Endodermal cell (in vitro differentiated cells): Measurements from ENCODE around the gene GPA33. TPM values are rescaled to one million over a fixed set of nuclear protein-coding genes. Genes with fewer than 3 reads are reported as not detected.

ENCODE experiments used
- DNase-seq: peaks from one replicate; pipeline ENCODE4 v3.0.0-alpha.2; 2017
- H3K27ac ChIP-seq: 2 replicates; pipeline ENCODE4 v1.5.1; 2013; ENCODE audit warnings: mild to moderate bottlenecking, low read depth, low read length, moderate library complexity
- H3K27me3 ChIP-seq: 2 replicates; pipeline ENCODE4 v1.6.1; 2013; ENCODE audit warnings: mild to moderate bottlenecking, low read length, moderate library complexity; ENCODE audit not compliant: insufficient read depth, control insufficient read depth, poor library complexity, severe bottlenecking
- H3K36me3 ChIP-seq: 2 replicates; pipeline ENCODE4 v1.7.0; 2013; ENCODE audit warnings: mild to moderate bottlenecking, low read length, moderate library complexity; ENCODE audit not compliant: control insufficient read depth, insufficient read depth
- H3K4me1 ChIP-seq: one replicate; pipeline ENCODE4 v1.7.0; 2013; ENCODE audit warnings: low read length; ENCODE audit not compliant: control insufficient read depth, insufficient read depth
- H3K4me3 ChIP-seq: 2 replicates; pipeline ENCODE4 v1.5.1; 2013; ENCODE audit warnings: mild to moderate bottlenecking, low read length, moderate library complexity
- H3K9ac ChIP-seq: 2 replicates; pipeline ENCODE4 v1.6.1; 2013; ENCODE audit warnings: mild to moderate bottlenecking, low read length, moderate library complexity; ENCODE audit not compliant: poor library complexity, severe bottlenecking; ENCODE audit errors: extremely low read depth
- H3K9me3 ChIP-seq: 2 replicates; pipeline ENCODE4 v1.6.1; 2013; ENCODE audit warnings: mild to moderate bottlenecking, low read length, moderate library complexity; ENCODE audit not compliant: control insufficient read depth
- H3K27ac Mint-ChIP-seq: 2 replicates; pipeline ENCODE4 v1.8.0; 2020; ENCODE audit warnings: mixed read lengths
- H3K27me3 Mint-ChIP-seq: 2 replicates; pipeline ENCODE4 v1.8.0; 2021; ENCODE audit warnings: mild to moderate bottlenecking, mixed read lengths; ENCODE audit not compliant: insufficient read depth
- H3K36me3 Mint-ChIP-seq: 2 replicates; pipeline ENCODE4 v1.8.0; 2020; ENCODE audit warnings: low read depth, mixed read lengths
- H3K4me1 Mint-ChIP-seq: 2 replicates; pipeline ENCODE4 v1.8.0; 2020; ENCODE audit warnings: mixed read lengths
- H3K4me3 Mint-ChIP-seq: 2 replicates; pipeline ENCODE4 v1.8.0; 2020; ENCODE audit warnings: mild to moderate bottlenecking, moderate library complexity, mixed read lengths
- H3K9me3 Mint-ChIP-seq: 2 replicates; pipeline ENCODE4 v1.8.0; 2020; ENCODE audit warnings: mild to moderate bottlenecking, mixed read lengths
- WGBS, 2 experiments: methylation state at CpG; one replicate each; pipeline versions ENCODE4 v1.1.5 to v1.1.7; 2013; ENCODE audit warnings: missing lambda C conversion rate in 2 of 2, mixed read lengths in 1 of 2; ENCODE audit not compliant: insufficient coverage in 1 of 2, insufficient read length in 1 of 2; 5-methylcytosine and 5-hydroxymethylcytosine counted together
- total RNA-seq, 2 donors: library from RNA; stranded (reverse); fragmentation: NEBNext Ultra II Directional in 1 of 2; extraction: Animal tissue kit (Norgen Biotek cat#: 25700) in 1 of 2; gene quantifications; 2 replicates in 1 of 2; 3 replicates in 1 of 2; pipeline ENCODE4 v1.2.1, GENCODE V29; 2021
- TF ChIP-seq, protein P1 (sequence below): fragments of 200-600 bp; sonication (generic); conservative IDR thresholded peaks from 2 replicates; pipeline ENCODE4 v1.5.0; 2021; ENCODE audit warnings: antibody characterized with exemption, mild to moderate bottlenecking

GPA33 gene
- total RNA-seq, 2 donors from 2014 or later = 0.37 to 1.5 TPM

DNA sequence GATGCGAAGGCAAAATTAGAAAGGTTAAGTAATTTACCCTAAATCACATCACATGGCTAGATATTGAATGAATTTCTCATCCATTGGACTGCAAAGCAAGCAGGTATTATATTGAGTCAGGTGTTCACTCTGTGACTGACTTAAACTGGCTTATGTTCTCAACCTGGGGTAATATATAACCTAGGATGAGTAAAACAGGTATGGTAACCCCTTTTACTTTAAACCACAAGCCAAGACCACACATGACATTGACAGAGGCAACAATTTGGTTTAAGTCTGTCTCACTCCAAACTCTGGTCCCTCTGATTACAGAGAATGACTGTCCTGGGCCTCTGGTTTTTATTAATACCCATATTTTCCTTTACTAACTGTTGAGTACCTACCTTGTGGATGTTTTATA, 67.8 kb downstream of the GPA33 start:
- Mint-ChIP-seq H3K4me3 (no peak overlapping the region), H3K36me3 (no peaks in the 10 kb centered on the region), H3K27ac (no peak overlapping the region), H3K4me1 (no peaks in the 10 kb centered on the region), H3K9me3 (peaks cover 8% of the 10 kb centered on the region), H3K27me3 (no peaks in the 10 kb centered on the region)
- no peak for DNase-seq
- Histone ChIP-seq H3K4me3 (no peak overlapping the region), H3K4me1 (no peaks in the 10 kb centered on the region), H3K27me3 (no peaks in the 10 kb centered on the region), H3K27ac (no peak overlapping the region), H3K9ac (no peak overlapping the region), H3K9me3 (no peaks in the 10 kb centered on the region), H3K36me3 (no peaks in the 10 kb centered on the region)
- TF ChIP-seq, protein P1, sequence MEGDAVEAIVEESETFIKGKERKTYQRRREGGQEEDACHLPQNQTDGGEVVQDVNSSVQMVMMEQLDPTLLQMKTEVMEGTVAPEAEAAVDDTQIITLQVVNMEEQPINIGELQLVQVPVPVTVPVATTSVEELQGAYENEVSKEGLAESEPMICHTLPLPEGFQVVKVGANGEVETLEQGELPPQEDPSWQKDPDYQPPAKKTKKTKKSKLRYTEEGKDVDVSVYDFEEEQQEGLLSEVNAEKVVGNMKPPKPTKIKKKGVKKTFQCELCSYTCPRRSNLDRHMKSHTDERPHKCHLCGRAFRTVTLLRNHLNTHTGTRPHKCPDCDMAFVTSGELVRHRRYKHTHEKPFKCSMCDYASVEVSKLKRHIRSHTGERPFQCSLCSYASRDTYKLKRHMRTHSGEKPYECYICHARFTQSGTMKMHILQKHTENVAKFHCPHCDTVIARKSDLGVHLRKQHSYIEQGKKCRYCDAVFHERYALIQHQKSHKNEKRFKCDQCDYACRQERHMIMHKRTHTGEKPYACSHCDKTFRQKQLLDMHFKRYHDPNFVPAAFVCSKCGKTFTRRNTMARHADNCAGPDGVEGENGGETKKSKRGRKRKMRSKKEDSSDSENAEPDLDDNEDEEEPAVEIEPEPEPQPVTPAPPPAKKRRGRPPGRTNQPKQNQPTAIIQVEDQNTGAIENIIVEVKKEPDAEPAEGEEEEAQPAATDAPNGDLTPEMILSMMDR = no peak
- WGBS, 2 experiments = 80 to 100% methylated on average over 1 of the region's 1 CpG

DNA sequence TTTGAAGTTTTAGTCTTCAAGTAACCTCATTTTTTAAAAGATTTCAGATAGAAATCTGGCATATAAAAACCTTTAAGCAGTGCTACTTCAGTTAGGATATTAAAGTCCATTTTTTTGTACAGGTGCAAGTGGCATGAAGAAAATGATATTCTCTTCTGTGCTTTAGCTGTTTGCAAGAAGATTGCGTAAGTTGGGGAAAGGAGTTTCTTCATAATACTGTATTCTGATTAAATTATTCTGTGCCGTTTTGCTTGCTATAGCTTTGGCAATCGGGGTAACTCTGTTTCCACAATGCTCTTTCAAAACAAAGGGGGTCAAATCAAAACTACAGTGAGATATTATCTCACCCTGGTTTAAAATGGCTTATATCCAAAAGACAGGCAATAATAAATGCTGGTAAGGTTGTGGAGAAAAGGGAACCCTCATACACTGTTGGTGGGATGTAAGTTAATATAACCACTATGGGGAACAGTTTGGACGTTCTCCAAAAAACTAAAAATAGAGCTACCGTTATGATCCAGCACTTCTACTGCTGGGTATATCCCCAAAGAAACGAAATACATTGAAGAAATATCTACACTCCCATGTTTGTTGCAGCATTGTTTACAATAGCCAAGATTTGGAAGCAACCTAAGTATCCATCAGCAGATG, 74.0 kb downstream of the GPA33 start:
- Mint-ChIP-seq H3K27me3 (peaks cover 1% of the 10 kb centered on the region), H3K9me3 (no peaks in the 10 kb centered on the region), H3K4me1 (no peaks in the 10 kb centered on the region), H3K36me3 (no peaks in the 10 kb centered on the region), H3K4me3 (no peak overlapping the region), H3K27ac (no peak overlapping the region)
- 84 to 91% methylated on average over 3 to 6 of the region's 6 CpGs for WGBS, 2 experiments
- Histone ChIP-seq H3K27me3 (no peaks in the 10 kb centered on the region), H3K36me3 (no peaks in the 10 kb centered on the region), H3K9ac (no peak overlapping the region), H3K4me3 (no peak overlapping the region), H3K9me3 (no peaks in the 10 kb centered on the region), H3K4me1 (no peaks in the 10 kb centered on the region), H3K27ac (no peak overlapping the region)
- DNase-seq = no peak
- TF ChIP-seq, protein P1 = no peak

- H3K4me1 Mint-ChIP-seq = no peaks in the 10 kb centered on the region
- no peaks in the 10 kb centered on the region for H3K36me3 ChIP-seq
Observed at GRCh38 chr1:167013108-167013929, 76.9 kb downstream of the GPA33 start.

More at GRCh38 chr1:167013108-167013929, 76.9 kb downstream of the GPA33 start:
- Mint-ChIP-seq H3K9me3 (no peaks in the 10 kb centered on the region), H3K27ac (no peak overlapping the region), H3K36me3 (no peaks in the 10 kb centered on the region), H3K27me3 (peaks cover 1% of the 10 kb centered on the region), H3K4me3 (no peak overlapping the region)
- TF ChIP-seq, protein P1 = no peak
- Histone ChIP-seq H3K9ac (no peak overlapping the region), H3K27me3 (no peaks in the 10 kb centered on the region), H3K9me3 (no peaks in the 10 kb centered on the region), H3K27ac (no peak overlapping the region), H3K4me3 (no peak overlapping the region), H3K4me1 (no peaks in the 10 kb centered on the region)
- no peak for DNase-seq
- WGBS, 2 experiments = 77 to 85% methylated on average over 5 to 8 of the region's 8 CpGs
